Esophagus (tissue), 2 donors: ENCODE data around the gene ARL14EPL. TPM values are rescaled to one million over a fixed set of nuclear protein-coding genes. Genes with fewer than 3 reads are reported as not detected.

ENCODE experiments used
- H3K27ac ChIP-seq, 2 donors: one replicate each; pipeline ENCODE4 v1.5.1; 2013; ENCODE audit warnings: low read depth in 2 of 2, mild to moderate bottlenecking in 2 of 2, inconsistent platforms in 1 of 2, low read length in 1 of 2, moderate library complexity in 1 of 2
- H3K27me3 ChIP-seq, 2 donors: one replicate each; pipeline ENCODE4 v1.6.1; 2013; ENCODE audit warnings: low read length in 2 of 2, control low read depth in 1 of 2, mild to moderate bottlenecking in 1 of 2; ENCODE audit not compliant: insufficient read depth in 2 of 2, control insufficient read depth in 1 of 2
- H3K36me3 ChIP-seq, 2 donors: one replicate each; pipeline ENCODE4 v1.6.1; 2013; ENCODE audit warnings: low read length in 1 of 2; ENCODE audit not compliant: control insufficient read depth in 2 of 2, insufficient read depth in 2 of 2
- H3K4me1 ChIP-seq, 2 donors: one replicate each; pipeline ENCODE4 v1.6.1; 2013; ENCODE audit warnings: low read length in 1 of 2; ENCODE audit not compliant: control insufficient read depth in 2 of 2, insufficient read depth in 2 of 2
- H3K4me3 ChIP-seq, 2 donors: one replicate each; pipeline ENCODE4 v1.5.1; 2013; ENCODE audit warnings: low read length in 2 of 2, mild to moderate bottlenecking in 2 of 2, low read depth in 1 of 2, moderate library complexity in 1 of 2
- H3K9me3 ChIP-seq, 2 donors: one replicate each; pipeline ENCODE4 v1.6.1; 2013; ENCODE audit warnings: mild to moderate bottlenecking in 2 of 2, low read depth in 1 of 2, low read length in 1 of 2, moderate library complexity in 1 of 2; ENCODE audit not compliant: control insufficient read depth in 2 of 2, insufficient read depth in 1 of 2
- WGBS, 2 donors: extraction: QIAGEN DNeasy Blood & Tissue Kit; methylation state at CpG; one replicate each; pipeline ENCODE4 v1.1.7; 2013; 5-methylcytosine and 5-hydroxymethylcytosine counted together
- polyA plus RNA-seq, 2 donors: library from polyadenylated mRNA; stranded (reverse); fragments of 200-250 nt; gene quantifications; one replicate each; pipeline ENCODE4 v1.2.3, GENCODE V29; 2013
- donor health status: healthy with polysubstance abuse.
- donor health status: Bipolar disorder and iron deficiency.

ARL14EPL gene
- polyA plus RNA-seq, 2 donors = 0.05 TPM; not detected in 1

DNA sequence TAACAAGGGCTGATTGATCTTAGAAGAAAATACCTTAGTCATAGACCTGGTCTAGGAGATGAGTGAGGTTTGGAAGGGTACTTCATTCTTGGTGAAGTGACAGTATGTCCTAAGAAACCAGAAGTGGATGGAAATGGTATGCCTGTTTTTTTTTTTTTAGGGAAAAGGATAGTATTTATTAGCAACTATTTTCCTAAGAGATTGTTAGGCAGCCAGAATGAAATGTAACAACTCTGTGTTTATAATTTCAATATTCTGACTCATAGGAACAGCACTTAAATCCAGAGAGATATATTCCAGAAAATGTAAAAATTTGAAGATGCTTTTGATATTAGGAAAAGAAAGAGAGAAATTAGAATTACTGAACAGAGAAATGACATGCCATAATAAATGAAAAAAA is 21.2 kb upstream of the ARL14EPL start:
- no peaks in the 10 kb centered on the region for H3K9me3 ChIP-seq
- H3K4me3 ChIP-seq = no peak overlapping the region
- H3K4me1 ChIP-seq = no peaks in the 10 kb centered on the region
- no peaks in the 10 kb centered on the region for H3K36me3 ChIP-seq
- H3K27me3 ChIP-seq = no peaks in the 10 kb centered on the region
- no peak overlapping the region for H3K27ac ChIP-seq

DNA sequence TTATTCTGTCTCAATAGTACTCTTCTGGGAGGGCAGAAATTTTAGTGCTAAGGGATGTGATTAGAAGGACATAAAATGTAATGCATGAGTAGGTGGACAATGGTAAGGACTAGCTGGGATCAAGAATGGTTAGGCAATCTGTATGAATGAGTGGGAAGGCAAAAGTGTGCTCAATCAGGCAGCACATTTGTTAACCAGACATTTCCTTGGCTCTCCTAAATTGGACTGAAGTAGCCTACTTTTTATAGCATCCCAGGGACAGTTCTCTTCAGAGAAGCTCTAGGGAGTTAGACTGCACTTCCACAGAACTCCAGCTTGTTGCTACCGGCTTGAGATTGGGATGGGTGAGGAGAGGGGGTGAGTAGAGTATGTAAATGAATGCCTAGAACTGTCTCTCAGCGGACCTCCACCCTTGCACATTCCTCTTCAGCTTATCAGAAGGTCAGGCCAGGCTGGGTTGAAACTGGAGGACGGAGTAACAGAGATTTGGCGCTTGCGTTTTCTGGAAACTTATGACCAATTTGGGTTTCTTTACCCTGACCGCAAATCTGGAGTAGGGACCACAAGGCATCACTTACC is 19.0 kb upstream of the ARL14EPL start:
- Histone ChIP-seq H3K27ac (no peak overlapping the region), H3K9me3 (no peaks in the 10 kb centered on the region), H3K36me3 (no peaks in the 10 kb centered on the region), H3K27me3 (no peaks in the 10 kb centered on the region), H3K4me3 (no peak overlapping the region), H3K4me1 (no peaks in the 10 kb centered on the region)
- 58 to 61% methylated on average over 6 of the region's 6 CpGs for WGBS, 2 donors

DNA sequence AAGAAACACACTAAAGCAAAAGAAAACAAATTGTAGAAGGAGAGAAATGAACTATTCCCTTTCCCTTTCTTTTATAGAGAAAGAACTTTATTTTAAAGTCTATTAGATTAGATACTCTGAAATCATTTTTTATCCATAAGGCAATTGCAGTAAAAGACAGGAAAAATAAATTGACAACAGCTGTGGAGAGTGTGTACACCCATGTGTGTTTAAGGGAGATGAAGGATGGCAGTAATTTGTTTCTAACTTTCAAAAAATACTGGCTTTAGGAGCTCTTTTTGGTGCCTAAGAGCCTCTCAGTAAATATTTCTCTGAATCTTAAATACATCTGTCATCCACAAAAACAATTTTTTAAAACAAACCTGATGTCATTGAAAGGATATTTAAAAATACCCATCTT is 18.3 kb upstream of the ARL14EPL start:
- no peaks in the 10 kb centered on the region for H3K36me3 ChIP-seq
- no peaks in the 10 kb centered on the region for H3K9me3 ChIP-seq
- H3K4me1 ChIP-seq = no peaks in the 10 kb centered on the region
- H3K4me3 ChIP-seq = no peak overlapping the region
- H3K27me3 ChIP-seq = no peaks in the 10 kb centered on the region
- H3K27ac ChIP-seq = no peak overlapping the region

DNA sequence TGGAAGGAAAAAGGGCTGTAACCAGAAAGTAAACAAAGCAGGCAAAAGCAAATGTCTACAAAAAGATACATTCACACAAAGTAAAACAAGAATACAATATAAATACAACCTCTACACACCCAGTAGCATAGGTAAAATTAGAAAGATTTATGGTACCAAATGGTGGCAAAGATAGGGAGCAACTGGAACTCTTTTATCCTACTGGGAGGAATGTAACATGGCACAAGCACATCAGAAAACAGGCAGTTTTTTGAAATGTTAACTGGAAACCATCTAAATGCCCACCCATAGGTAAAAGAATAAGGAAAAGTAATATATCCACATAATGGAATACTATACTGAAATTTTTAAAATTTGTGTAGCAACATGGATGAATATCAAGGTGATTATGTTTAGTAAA is 8.7 kb upstream of the ARL14EPL start:
- no peaks in the 10 kb centered on the region for H3K36me3 ChIP-seq
- no peaks in the 10 kb centered on the region for H3K27me3 ChIP-seq
- no peak overlapping the region for H3K4me3 ChIP-seq
- no peaks in the 10 kb centered on the region for H3K4me1 ChIP-seq
- no peak overlapping the region for H3K27ac ChIP-seq
- no peaks in the 10 kb centered on the region for H3K9me3 ChIP-seq

DNA sequence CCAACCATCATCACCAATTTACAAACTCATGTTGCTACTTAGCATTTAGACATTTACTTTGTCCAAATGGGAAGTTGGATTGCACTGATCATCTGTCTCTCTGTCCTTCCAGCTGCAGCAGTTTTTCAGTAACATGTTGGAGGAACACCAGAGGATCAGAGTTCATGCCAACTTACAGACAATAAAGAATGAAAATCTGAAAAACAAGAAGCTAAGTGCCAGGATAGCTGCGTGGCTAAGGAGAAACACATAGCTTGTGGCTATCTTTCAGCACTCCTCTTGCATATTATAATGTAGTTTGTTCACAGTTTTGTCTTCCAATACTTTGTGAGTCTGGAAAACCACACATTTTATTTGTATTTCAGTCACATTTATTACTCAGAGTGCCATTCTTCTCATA is 6.4 kb upstream of the ARL14EPL start:
- 51 to 65% methylated on average over 1 of the region's 1 CpG for WGBS, 2 donors

DNA sequence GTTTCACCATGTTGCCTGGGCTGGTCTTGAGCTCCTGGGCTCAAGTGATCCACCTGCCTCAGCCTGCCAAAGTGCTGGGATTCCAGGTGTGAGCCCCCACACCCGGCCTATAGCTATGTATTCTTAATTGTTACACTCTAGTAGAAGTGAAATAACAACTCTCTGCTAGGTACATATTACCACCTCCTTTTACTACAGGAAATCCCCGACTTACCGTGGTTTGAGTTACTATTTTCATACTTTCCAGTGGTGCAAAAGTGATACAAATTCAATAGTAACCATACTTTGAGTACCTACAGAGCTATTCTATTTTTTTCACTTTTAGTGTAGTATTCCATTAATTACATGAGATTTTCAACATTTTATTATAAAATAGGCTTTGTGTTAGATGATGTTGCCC is 719 bp downstream of the ARL14EPL start:
- Histone ChIP-seq H3K36me3 (no peaks in the 10 kb centered on the region), H3K4me1 (peaks cover 0 to 2% of the 10 kb centered on the region in 2 donors), H3K4me3 (no peak overlapping the region), H3K27ac (no peak overlapping the region), H3K9me3 (no peaks in the 10 kb centered on the region), H3K27me3 (no peaks in the 10 kb centered on the region)
- WGBS, 2 donors = 75 to 81% methylated on average over 3 of the region's 3 CpGs

More for the DNA sequence above, 6.4 kb upstream of the ARL14EPL start:
- Histone ChIP-seq H3K27ac (no peak overlapping the region), H3K4me1 (no peaks in the 10 kb centered on the region), H3K36me3 (no peaks in the 10 kb centered on the region), H3K9me3 (no peaks in the 10 kb centered on the region), H3K4me3 (no peak overlapping the region), H3K27me3 (no peaks in the 10 kb centered on the region)

DNA sequence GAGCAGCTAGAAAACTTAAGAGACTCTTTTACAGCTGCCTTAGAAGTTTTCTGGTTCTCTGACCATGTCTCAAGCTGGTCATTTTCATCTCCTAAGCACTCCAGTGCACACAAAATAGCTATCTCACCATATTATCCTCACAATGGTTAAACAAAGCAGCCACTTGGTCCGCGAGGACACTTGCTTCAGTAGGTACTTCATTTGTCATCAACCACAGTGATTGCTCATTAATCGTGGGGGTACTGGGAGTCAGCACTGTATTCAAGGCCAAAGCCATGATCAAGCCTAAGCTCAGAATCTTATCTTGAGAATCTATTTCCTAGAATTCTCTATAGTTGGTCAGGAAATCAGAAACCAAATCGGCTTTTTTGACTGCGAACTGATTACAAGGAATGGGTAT is 2.9 kb downstream of the ARL14EPL start:
- H3K4me3 ChIP-seq = no peak overlapping the region
- peaks cover 0 to 2% of the 10 kb centered on the region in 2 donors for H3K4me1 ChIP-seq
- no peaks in the 10 kb centered on the region for H3K36me3 ChIP-seq
- WGBS, 2 donors = 82 to 87% methylated on average over 5 of the region's 5 CpGs
- H3K27ac ChIP-seq = no peak overlapping the region
- H3K9me3 ChIP-seq = no peaks in the 10 kb centered on the region
- no peaks in the 10 kb centered on the region for H3K27me3 ChIP-seq

DNA sequence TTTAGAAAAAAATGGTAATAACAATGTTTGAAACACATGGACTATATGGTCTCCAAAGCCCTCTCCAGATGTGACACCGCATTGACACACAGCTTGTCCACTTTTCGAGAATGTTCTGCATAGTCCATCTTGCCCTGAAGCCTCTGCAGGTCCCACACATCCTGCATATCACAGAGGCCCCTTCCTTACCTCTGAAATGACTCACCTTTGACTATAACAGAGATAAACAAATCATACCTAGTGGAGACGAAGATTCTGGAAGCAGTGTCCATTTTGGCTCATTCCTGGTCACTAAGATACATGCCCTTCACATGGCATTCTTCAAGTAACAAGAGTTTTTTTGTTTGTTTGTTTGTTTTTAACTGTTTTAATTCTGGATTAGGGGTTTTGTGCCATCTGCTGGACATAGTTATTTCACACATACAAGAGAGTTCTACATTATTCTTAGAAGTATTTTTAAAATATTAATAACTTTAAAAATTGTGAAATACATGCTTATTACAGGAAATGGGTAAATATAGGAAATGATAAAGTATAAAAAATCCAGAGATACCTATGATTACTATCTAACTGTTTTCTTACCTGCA is 5.1 kb downstream of the ARL14EPL start:
- Histone ChIP-seq H3K4me3 (no peak overlapping the region), H3K27ac (no peak overlapping the region)
- 67 to 68% methylated on average over 3 of the region's 3 CpGs for WGBS, 2 donors

DNA sequence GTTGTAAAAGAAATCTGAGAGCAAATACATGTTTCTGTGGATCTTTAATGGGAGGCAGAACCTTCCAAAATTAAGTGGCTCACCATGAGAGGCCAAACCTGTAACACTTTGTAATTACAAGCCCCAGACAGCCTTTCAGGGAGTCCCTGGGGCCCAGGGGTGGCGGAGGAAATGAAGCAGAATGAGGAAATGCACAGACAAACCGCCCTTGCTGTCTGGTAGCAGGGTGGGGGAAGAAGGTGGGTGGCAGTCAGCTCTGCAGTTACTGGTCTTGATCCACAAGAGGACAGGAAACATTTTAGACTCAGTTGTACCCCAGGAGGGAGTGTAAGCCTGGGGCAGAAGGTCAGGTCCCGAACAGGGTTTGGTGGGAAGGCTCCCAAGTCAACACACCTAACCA is 6.5 kb downstream of the ARL14EPL start:
- Histone ChIP-seq H3K36me3 (no peaks in the 10 kb centered on the region), H3K4me3 (no peak overlapping the region), H3K27me3 (no peaks in the 10 kb centered on the region), H3K27ac (no peak overlapping the region), H3K9me3 (no peaks in the 10 kb centered on the region), H3K4me1 (peaks cover 0 to 2% of the 10 kb centered on the region in 2 donors)
- 56 to 59% methylated on average over 3 of the region's 3 CpGs for WGBS, 2 donors

More for the DNA sequence above, 5.1 kb downstream of the ARL14EPL start:
- no peaks in the 10 kb centered on the region for H3K27me3 ChIP-seq
- no peaks in the 10 kb centered on the region for H3K36me3 ChIP-seq
- peaks cover 0 to 2% of the 10 kb centered on the region in 2 donors for H3K4me1 ChIP-seq
- H3K9me3 ChIP-seq = no peaks in the 10 kb centered on the region

DNA sequence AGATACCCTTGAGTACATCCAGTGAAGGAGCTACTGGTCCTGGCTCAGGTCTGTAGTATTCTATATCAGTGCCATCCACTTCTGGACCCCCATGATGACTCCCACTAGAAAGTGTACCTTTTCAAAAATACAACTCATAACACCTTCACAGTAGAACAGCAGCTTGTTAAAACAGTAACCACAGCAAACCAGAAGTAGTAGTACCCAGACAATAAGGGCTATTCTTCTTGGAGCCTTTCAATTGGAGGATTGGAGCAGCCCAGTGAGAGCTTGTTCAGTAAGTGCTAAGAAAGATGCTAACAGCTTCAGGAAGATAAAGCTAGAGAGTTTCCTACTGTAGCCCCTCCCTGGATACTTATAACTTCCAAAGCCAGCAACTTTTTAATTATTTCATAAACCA is 10.1 kb downstream of the ARL14EPL start:
- H3K4me1 ChIP-seq = no peaks in the 10 kb centered on the region
- no peak overlapping the region for H3K27ac ChIP-seq
- no peaks in the 10 kb centered on the region for H3K36me3 ChIP-seq
- H3K27me3 ChIP-seq = no peaks in the 10 kb centered on the region
- no peaks in the 10 kb centered on the region for H3K9me3 ChIP-seq
- H3K4me3 ChIP-seq = no peak overlapping the region
